GM23248 (cell line): ENCODE measurements around the gene PRR5L. TPM values are rescaled to one million over a fixed set of nuclear protein-coding genes. Genes with fewer than 3 reads are reported as not detected.

Experiments
- DNase-seq: peaks from one replicate; pipeline ENCODE4 v3.0.0-alpha.2; 2015
- H2AFZ ChIP-seq: fragments of 200-600 bp; sonication (generic); 2 replicates; pipeline ENCODE4 v1.6.1; 2016; ENCODE audit warnings: antibody characterized with exemption
- H3F3A ChIP-seq: fragments of 200-600 bp; sonication (generic); 2 replicates; pipeline ENCODE4 v1.6.1; 2016; ENCODE audit warnings: mild to moderate bottlenecking, antibody characterized with exemption, mixed run types; ENCODE audit not compliant: insufficient read depth
- H3K27ac ChIP-seq: fragments of 200-600 bp; sonication (generic); 2 replicates; pipeline ENCODE4 v1.5.1; 2016; ENCODE audit warnings: mild to moderate bottlenecking
- H3K27me3 ChIP-seq: fragments of 200-600 bp; sonication (generic); replicated peaks from 2 replicates; pipeline ENCODE4 v1.6.1; 2016; ENCODE audit warnings: mild to moderate bottlenecking; ENCODE audit not compliant: insufficient read depth
- H3K36me3 ChIP-seq: fragments of 200-600 bp; sonication (generic); 2 replicates; pipeline ENCODE4 v1.6.1; 2016; ENCODE audit warnings: low read depth, mild to moderate bottlenecking
- H3K4me1 ChIP-seq: fragments of 200-600 bp; sonication (generic); 2 replicates; pipeline ENCODE4 v1.6.1; 2016; ENCODE audit warnings: mild to moderate bottlenecking; ENCODE audit not compliant: insufficient read depth
- H3K4me2 ChIP-seq: fragments of 200-600 bp; sonication (generic); one replicate; pipeline ENCODE4 v1.6.1; 2016; ENCODE audit warnings: mild to moderate bottlenecking; ENCODE audit not compliant: unreplicated experiment
- H3K4me3 ChIP-seq: fragments of 200-600 bp; sonication (generic); 2 replicates; pipeline ENCODE4 v1.5.1; 2016; ENCODE audit warnings: mild to moderate bottlenecking
- H3K79me2 ChIP-seq: fragments of 200-600 bp; sonication (generic); 2 replicates; pipeline ENCODE4 v1.6.1; 2016; ENCODE audit warnings: mild to moderate bottlenecking; ENCODE audit not compliant: insufficient read depth
- H3K9ac ChIP-seq: fragments of 200-600 bp; sonication (generic); 2 replicates; pipeline ENCODE4 v1.6.1; 2016; ENCODE audit warnings: mild to moderate bottlenecking
- H3K9me2 ChIP-seq: fragments of 200-600 bp; sonication (generic); 2 replicates; pipeline ENCODE4 v1.6.1; 2016; ENCODE audit warnings: mixed run types, mild to moderate bottlenecking, moderate library complexity; ENCODE audit not compliant: insufficient read depth
- H3K9me3 ChIP-seq: fragments of 200-600 bp; sonication (generic); one replicate; pipeline ENCODE4 v1.6.1; 2017; ENCODE audit warnings: low read depth
- H4K20me1 ChIP-seq: fragments of 200-600 bp; sonication (generic); 2 replicates; pipeline ENCODE4 v1.6.0; 2016; ENCODE audit not compliant: insufficient read depth
- EZH2 ChIP-seq: fragments of 200-600 bp; sonication (generic); IDR thresholded peaks from 2 replicates; pipeline ENCODE4 v1.6.1; 2018; ENCODE audit warnings: antibody characterized with exemption, mild to moderate bottlenecking; ENCODE audit not compliant: insufficient read depth, poor library complexity, severe bottlenecking
- EZH2phosphoT487 ChIP-seq: fragments of 200-600 bp; sonication (generic); IDR thresholded peaks from 2 replicates; pipeline ENCODE4 v1.6.1; 2018; ENCODE audit warnings: antibody characterized with exemption, moderate library complexity, mild to moderate bottlenecking, low read depth; ENCODE audit not compliant: insufficient read depth
- WGBS, 2 experiments: methylation state at CpG; one replicate each; pipeline ENCODE4 v1.1.6; 2015 to 2017; ENCODE audit warnings: low lambda C conversion rate in 2 of 2, low coverage in 1 of 2; ENCODE audit errors: missing lambda C conversion rate in 2 of 2; 5-methylcytosine and 5-hydroxymethylcytosine counted together
- in situ Hi-C: fragments of 300-500 bp; cut with MboI; formaldehyde crosslinking; loops from 2 replicates; pipeline ENCODE4 v1.15.0; 2020
- polyA plus RNA-seq: library from polyadenylated mRNA; unstranded; fragments of >200 nt; fragmentation: Nextera tagmentation; extraction: Ambion mirVana; gene quantifications from 2 replicates; pipeline ENCODE4 v1.2.1, GENCODE V29; 2016
- total RNA-seq: library from RNA; depleted of rRNA; stranded (reverse); fragments of >200 nt; shearing (Covaris generic); gene quantifications from 2 replicates; pipeline ENCODE4 v1.2.3, GENCODE V29; 2014

PRR5L gene
- total and polyA plus RNA-seq, 2 experiments from 2014 or later, result 9.0 to 29.8 TPM

- H3K4me1 ChIP-seq, result no peaks in the 10 kb centered on the region
- no peak for TF ChIP-seq EZH2
- no peak for TF ChIP-seq EZH2phosphoT487
- H3F3A ChIP-seq, result no peaks in the 10 kb centered on the region
- in situ Hi-C loops, result no loop called here
- H3K9me3 ChIP-seq, result no peaks in the 10 kb centered on the region
- no peaks in the 10 kb centered on the region; the same call in none of the 2 replicates for H3K36me3 ChIP-seq
- 100% methylated on average over 2 of the region's 2 CpGs for WGBS, 2 experiments
- H3K4me3 ChIP-seq, result no peak overlapping the region
- no peak overlapping the region for H3K4me2 ChIP-seq
- no peaks in the 10 kb centered on the region for H4K20me1 ChIP-seq
- H3K79me2 ChIP-seq, result no peaks in the 10 kb centered on the region
- H3K9ac ChIP-seq, result no peak overlapping the region
- no peaks in the 10 kb centered on the region for H3K27me3 ChIP-seq
- no peak overlapping the region for H3K27ac ChIP-seq
- no peak overlapping the region for H2AFZ ChIP-seq
- DNase-seq, result no peak
- no peaks in the 10 kb centered on the region for H3K9me2 ChIP-seq
Measured at GRCh38 chr11:36441610-36442208, 145.6 kb downstream of the PRR5L start.

- no peaks in the 10 kb centered on the region for H3K4me1 ChIP-seq
- no peak overlapping the region for H3K27ac ChIP-seq
- no peaks in the 10 kb centered on the region for H3K79me2 ChIP-seq
- H4K20me1 ChIP-seq, result no peaks in the 10 kb centered on the region
- TF ChIP-seq EZH2 (no peak), EZH2phosphoT487 (no peak)
- WGBS, 2 experiments, result 70 to 81% methylated on average over 2 of the region's 2 CpGs
- H3K27me3 ChIP-seq, result no peaks in the 10 kb centered on the region
- H3K9ac ChIP-seq, result no peak overlapping the region
- H3K36me3 ChIP-seq, result no peaks in the 10 kb centered on the region; the same call in none of the 2 replicates
- in situ Hi-C loops, result no loop called here
- no peak overlapping the region for H2AFZ ChIP-seq
- DNase-seq, result no peak
- no peaks in the 10 kb centered on the region for H3K9me2 ChIP-seq
- no peak overlapping the region for H3K4me3 ChIP-seq
- H3K4me2 ChIP-seq, result no peak overlapping the region
- H3K9me3 ChIP-seq, result no peaks in the 10 kb centered on the region
- H3F3A ChIP-seq, result no peaks in the 10 kb centered on the region
Measured at GRCh38 chr11:36443661-36444060, 147.6 kb downstream of the PRR5L start.

DNA sequence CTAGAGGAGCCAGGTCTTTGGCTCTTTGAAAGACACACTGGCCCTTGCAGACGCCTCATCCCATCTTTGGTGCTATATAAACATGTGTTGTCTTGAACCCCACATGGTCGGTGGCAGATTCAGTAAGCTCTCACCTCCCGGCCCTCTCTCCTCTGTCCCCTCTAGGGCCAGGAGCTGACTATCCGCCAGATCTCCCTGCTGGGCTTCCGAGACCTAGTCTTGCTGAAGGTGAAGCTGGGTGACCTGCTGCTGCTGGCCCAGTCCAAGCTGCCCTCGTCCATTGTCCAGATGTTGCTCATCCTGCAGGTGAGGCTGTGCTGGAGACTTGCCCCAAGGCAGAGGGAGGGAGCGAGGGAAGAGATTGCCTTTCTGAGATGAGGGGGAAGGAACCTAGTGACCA, 150.0 kb downstream of the PRR5L start:
- Histone ChIP-seq H3K27ac (no peak overlapping the region), H3F3A (no peaks in the 10 kb centered on the region), H3K79me2 (no peaks in the 10 kb centered on the region), H4K20me1 (no peaks in the 10 kb centered on the region), H2AFZ (no peak overlapping the region), H3K4me1 (peaks cover 6% of the 10 kb centered on the region; the same call in 1 of the 2 replicates), H3K27me3 (no peaks in the 10 kb centered on the region), H3K4me2 (no peak overlapping the region), H3K36me3 (no peaks in the 10 kb centered on the region; the same call in none of the 2 replicates), H3K9ac (no peak overlapping the region), H3K4me3 (no peak overlapping the region), H3K9me3 (no peaks in the 10 kb centered on the region), H3K9me2 (no peaks in the 10 kb centered on the region)
- 88 to 89% methylated on average over 7 of the region's 7 CpGs for WGBS, 2 experiments
- in situ Hi-C loops, result no loop called here
- DNase-seq, result no peak
- no peak for TF ChIP-seq EZH2phosphoT487
- no peak for TF ChIP-seq EZH2

GRCh38 chr11:36447514-36447913, 151.4 kb downstream of the PRR5L start:
- DNase-seq, result no peak
- no peaks in the 10 kb centered on the region for H4K20me1 ChIP-seq
- TF ChIP-seq EZH2phosphoT487 (no peak), EZH2 (no peak)
- peaks cover 13% of the 10 kb centered on the region; the same call in 1 of the 2 replicates for H3K4me1 ChIP-seq
- no peaks in the 10 kb centered on the region for H3K9me2 ChIP-seq
- H2AFZ ChIP-seq, result no peak overlapping the region
- no peak overlapping the region for H3K4me2 ChIP-seq
- H3K27ac ChIP-seq, result no peak overlapping the region
- in situ Hi-C loops, result no loop called here
- no peaks in the 10 kb centered on the region for H3K79me2 ChIP-seq
- H3K27me3 ChIP-seq, result no peaks in the 10 kb centered on the region
- H3K4me3 ChIP-seq, result no peak overlapping the region
- H3K36me3 ChIP-seq, result no peaks in the 10 kb centered on the region; the same call in none of the 2 replicates
- H3K9ac ChIP-seq, result no peak overlapping the region
- no peaks in the 10 kb centered on the region for H3K9me3 ChIP-seq
- peaks cover under 1% of the 10 kb centered on the region; the same call in 1 of the 2 replicates for H3F3A ChIP-seq
- 66 to 74% methylated on average over 2 of the region's 2 CpGs for WGBS, 2 experiments
